Mesenchymal stem cell (in vitro differentiated cells and primary cell): Measurements from ENCODE around the gene PPP2R5B. TPM values are rescaled to one million over a fixed set of nuclear protein-coding genes. Genes with fewer than 3 reads are reported as not detected.
"Not testable (repeated sequence)": the region's sequence is repeated elsewhere in the genome, so short reads cannot be mapped to it uniquely, and the experiment has no call there.

Experiments used
- DNase-seq: peaks from one replicate; pipeline ENCODE4 v3.0.0-alpha.2; 2013
- H2AFZ ChIP-seq: one replicate; pipeline ENCODE4 v1.6.1; 2013; ENCODE audit warnings: low read depth, mild to moderate bottlenecking, control low read depth, inconsistent platforms, low read length, moderate library complexity
- H2AK5ac ChIP-seq: 2 replicates; pipeline ENCODE4 v1.6.1; 2013; ENCODE audit warnings: low read length, moderate library complexity, mild to moderate bottlenecking, inconsistent platforms; ENCODE audit not compliant: severe bottlenecking
- H2BK120ac ChIP-seq: one replicate; pipeline ENCODE4 v1.6.1; 2013; ENCODE audit warnings: low read depth, mild to moderate bottlenecking, inconsistent platforms, low read length, moderate library complexity
- H2BK12ac ChIP-seq, 2 experiments: one replicate each; pipeline ENCODE4 v1.6.1; 2013; ENCODE audit warnings: inconsistent platforms in 2 of 2, low read length in 2 of 2, mild to moderate bottlenecking in 2 of 2, moderate library complexity in 2 of 2, control low read depth in 1 of 2
- H2BK15ac ChIP-seq: one replicate; pipeline ENCODE4 v1.6.1; 2013; ENCODE audit warnings: mild to moderate bottlenecking, low read depth, inconsistent platforms; ENCODE audit not compliant: poor library complexity, severe bottlenecking
- H2BK5ac ChIP-seq: 2 replicates; pipeline ENCODE4 v1.6.1; 2013; ENCODE audit warnings: low read depth, mild to moderate bottlenecking, low read length, control low read depth, inconsistent platforms; ENCODE audit not compliant: poor library complexity, severe bottlenecking
- H3K14ac ChIP-seq, 2 experiments: one replicate each; pipeline ENCODE4 v1.6.1; 2013; ENCODE audit warnings: inconsistent platforms in 2 of 2, low read length in 2 of 2, control low read depth in 1 of 2, mild to moderate bottlenecking in 1 of 2, moderate library complexity in 1 of 2
- H3K18ac ChIP-seq, 2 experiments: one replicate each; pipeline ENCODE4 v1.6.1; 2013; ENCODE audit warnings: inconsistent platforms in 2 of 2, low read length in 2 of 2, control low read depth in 1 of 2, low read depth in 1 of 2, mild to moderate bottlenecking in 1 of 2
- H3K23ac ChIP-seq, 2 experiments: one replicate each; pipeline ENCODE4 v1.6.1; 2013; ENCODE audit warnings: inconsistent platforms in 2 of 2, low read length in 2 of 2, mild to moderate bottlenecking in 2 of 2, moderate library complexity in 2 of 2, control low read depth in 1 of 2
- H3K27ac ChIP-seq: 2 replicates; pipeline ENCODE4 v1.5.1; 2013; ENCODE audit warnings: mild to moderate bottlenecking, moderate library complexity, low read length, control low read depth, inconsistent platforms; ENCODE audit not compliant: poor library complexity, severe bottlenecking
- H3K27me3 ChIP-seq, 2 experiments: 2 replicates each; pipeline versions ENCODE4 v1.6.1 to v1.7.0; 2013; ENCODE audit warnings: low read length in 2 of 2, mild to moderate bottlenecking in 2 of 2, moderate library complexity in 2 of 2, control low read depth in 1 of 2, inconsistent platforms in 1 of 2; ENCODE audit not compliant: control insufficient read depth in 1 of 2, insufficient read depth in 1 of 2
- H3K36me3 ChIP-seq, 2 experiments: 2 replicates each; pipeline versions ENCODE4 v1.6.1 to v1.7.0; 2013; ENCODE audit warnings: low read length in 2 of 2, control low read depth in 1 of 2, inconsistent platforms in 1 of 2, low read depth in 1 of 2, mild to moderate bottlenecking in 1 of 2; ENCODE audit not compliant: insufficient read depth in 2 of 2, control insufficient read depth in 1 of 2
- H3K4ac ChIP-seq, 2 experiments: one replicate each; pipeline ENCODE4 v1.6.1; 2013; ENCODE audit warnings: inconsistent platforms in 2 of 2, low read length in 2 of 2, mild to moderate bottlenecking in 2 of 2, moderate library complexity in 2 of 2, control low read depth in 1 of 2, low read depth in 1 of 2
- H3K4me1 ChIP-seq: 2 replicates; pipeline ENCODE4 v1.6.1; 2013; ENCODE audit warnings: low read depth, low read length, control low read depth; ENCODE audit not compliant: control insufficient read depth, insufficient read depth
- H3K4me2 ChIP-seq: 2 replicates; pipeline ENCODE4 v1.6.1; 2013; ENCODE audit warnings: low read length, mild to moderate bottlenecking, inconsistent platforms; ENCODE audit not compliant: poor library complexity, severe bottlenecking
- H3K4me3 ChIP-seq, 2 experiments: 2 replicates each; pipeline versions ENCODE4 v1.5.1 to v1.7.0; 2013; ENCODE audit warnings: low read length in 2 of 2, mild to moderate bottlenecking in 2 of 2, control low read depth in 1 of 2, low read depth in 1 of 2; ENCODE audit not compliant: insufficient read depth in 1 of 2
- H3K79me1 ChIP-seq: replicated peaks from 2 replicates; pipeline ENCODE4 v1.6.1; 2013; ENCODE audit warnings: mild to moderate bottlenecking, control low read depth, low read length, inconsistent platforms; ENCODE audit not compliant: poor library complexity, severe bottlenecking
- H3K9ac ChIP-seq: 2 replicates; pipeline ENCODE4 v1.7.0; 2013; ENCODE audit warnings: mild to moderate bottlenecking, low read length, moderate library complexity
- H3K9me3 ChIP-seq: 2 replicates; pipeline ENCODE4 v1.7.0; 2013; ENCODE audit warnings: mild to moderate bottlenecking, low read length; ENCODE audit not compliant: control insufficient read depth
- H4K8ac ChIP-seq: one replicate; pipeline ENCODE4 v1.6.1; 2013; ENCODE audit warnings: inconsistent platforms, mild to moderate bottlenecking, low read length, moderate library complexity
- H4K91ac ChIP-seq: one replicate; pipeline ENCODE4 v1.6.1; 2013; ENCODE audit warnings: mild to moderate bottlenecking, low read length, inconsistent platforms
- whole genome bisulfite sequencing: methylation state at CpG from one replicate; pipeline ENCODE4 v1.1.7; 2013; ENCODE audit warnings: mixed read lengths; 5-methylcytosine and 5-hydroxymethylcytosine counted together
- small RNA-seq: library from polyadenylated mRNA; stranded (forward); fragments of <200 nt; extraction: miRNeasy Mini kit (QIAGEN cat#:217004); gene quantifications from one replicate; pipeline ENCODE3, GENCODE V24; 2013; ENCODE audit warnings: low read depth

The PPP2R5B gene

DNA sequence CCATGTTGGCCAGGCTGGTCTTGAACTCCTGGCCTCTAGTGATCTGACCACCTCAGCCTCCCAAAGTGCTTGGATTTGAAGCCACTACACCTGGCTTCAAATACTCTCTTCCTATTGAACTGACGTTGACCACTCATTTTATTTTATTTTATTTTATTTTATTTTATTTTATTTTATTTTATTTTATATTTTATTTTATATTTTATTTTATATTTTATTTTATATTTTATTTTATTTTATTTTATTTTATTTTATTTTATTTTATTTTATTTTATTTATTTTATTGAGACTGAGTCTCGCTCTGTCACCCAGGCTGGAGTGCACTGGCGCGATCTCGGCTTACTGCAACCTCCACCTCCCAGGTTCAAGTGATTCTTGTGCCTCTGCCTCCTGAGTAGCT lies 58.9 kb downstream of the PPP2R5B start:
- H2BK5ac ChIP-seq, H3K79me1 ChIP-seq, H2AK5ac ChIP-seq, H4K91ac ChIP-seq, DNase-seq, H3K9me3 ChIP-seq, H2BK120ac ChIP-seq, H3K27me3 ChIP-seq, H3K18ac ChIP-seq, H3K9ac ChIP-seq, H4K8ac ChIP-seq, H2BK15ac ChIP-seq, H3K36me3 ChIP-seq, H3K23ac ChIP-seq, H3K4me3 ChIP-seq, H3K4me1 ChIP-seq, H2AFZ ChIP-seq, H3K14ac ChIP-seq, H2BK12ac ChIP-seq, H3K4ac ChIP-seq, H3K27ac ChIP-seq, H3K4me2 ChIP-seq: not testable (repeated sequence)
- WGBS, result 97% methylated on average over 4 of the region's 5 CpGs

Small RNA genes lying within 50 kb of the gene (small RNA-seq; reads per million reads assigned to genes)
- gene MIR6749, result not detected
- gene MIR6750, result not detected
